ENCODE results near the gene PHLDA1. TPM values are rescaled to one million over a fixed set of nuclear protein-coding genes. Genes with fewer than 3 reads are reported as not detected.

The PHLDA1 gene
- total and polyA plus RNA-seq, 4 donors = 2.8 to 11.5 (median 5.7) TPM

DNA sequence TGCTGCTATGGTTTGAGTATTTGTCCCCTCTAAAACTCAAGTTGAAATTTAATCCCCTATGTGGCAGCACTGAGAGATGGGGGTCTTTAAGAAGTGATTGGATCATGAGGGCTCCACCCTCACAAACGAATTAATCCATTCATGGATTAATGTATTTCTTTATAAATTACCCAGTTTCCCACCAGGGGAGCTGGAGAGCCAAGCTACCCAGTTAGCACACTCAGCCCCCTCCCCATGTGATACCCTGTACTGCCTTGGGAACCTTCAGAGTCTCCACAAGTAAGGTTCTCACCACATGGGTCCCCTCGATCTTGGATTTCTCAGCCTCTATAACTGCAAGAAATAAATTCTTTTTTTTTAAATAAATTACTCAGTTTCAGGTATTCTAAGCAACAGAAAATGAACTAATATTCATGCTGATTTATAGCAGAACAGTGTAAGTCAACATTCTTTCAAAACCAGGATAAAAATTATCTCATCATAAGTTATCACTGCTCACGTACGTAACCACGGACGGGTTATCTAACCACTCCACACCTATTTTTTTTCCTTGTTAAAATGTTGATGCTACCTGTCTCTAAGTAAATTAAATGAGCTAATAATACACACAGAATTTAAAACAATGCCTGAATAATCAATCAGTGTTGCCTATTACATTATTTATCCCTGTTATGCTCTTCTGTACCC, 49.3 kb upstream of the PHLDA1 start:
- Histone ChIP-seq H3K4me3 (ENCODE audit: low read depth in 1 of 3, low read length in 3 of 3) (no peak overlapping the region), H3K27me3 (ENCODE audit: control insufficient read depth in 4 of 4, insufficient read depth in 4 of 4, low read length in 3 of 4) (no peaks in the 10 kb centered on the region), H3K36me3 (ENCODE audit: control insufficient read depth in 4 of 4, insufficient read depth in 3 of 4, low read depth in 1 of 4, low read length in 3 of 4) (peaks cover 0 to 3% (median 0%) of the 10 kb centered on the region in 4 donors), H3K9me3 (ENCODE audit: control insufficient read depth in 4 of 4, low read length in 3 of 4) (no peaks in the 10 kb centered on the region), H3K4me1 (ENCODE audit: control insufficient read depth in 4 of 4, insufficient read depth in 4 of 4, low read length in 3 of 4) (peaks cover 4 to 17% (median 8%) of the 10 kb centered on the region in 4 donors), H3K9ac (ENCODE audit: low read depth in 1 of 2, low read length in 2 of 2) (no peak overlapping the region), H3K27ac (ENCODE audit: low read depth in 1 of 2, low read length in 2 of 2) (no peak overlapping the region)
- TF ChIP-seq HNF4A (conservative IDR thresholded peaks at IDR 0.05) (no peak), SP1 (IDR thresholded peaks at IDR 0.05) (no peak), YY1 (IDR thresholded peaks at IDR 0.05) (no peak), CTCF (IDR thresholded peaks at IDR 0.05; ENCODE audit: low read depth, low read length, missing input control) (no peak), FOXA2 (IDR thresholded peaks at IDR 0.05) (no peak), HNF4G (IDR thresholded peaks at IDR 0.05) (no peak), FOXA1 (IDR thresholded peaks at IDR 0.05) (no peak), TAF1 (conservative IDR thresholded peaks at IDR 0.05) (no peak), GABPA (IDR thresholded peaks at IDR 0.05 in 1 of 2, conservative IDR thresholded peaks at IDR 0.05 in 1 of 2) (no peak)
- TF ChIP-seq, protein P1, sequence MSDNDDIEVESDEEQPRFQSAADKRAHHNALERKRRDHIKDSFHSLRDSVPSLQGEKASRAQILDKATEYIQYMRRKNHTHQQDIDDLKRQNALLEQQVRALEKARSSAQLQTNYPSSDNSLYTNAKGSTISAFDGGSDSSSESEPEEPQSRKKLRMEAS (IDR thresholded peaks at IDR 0.05) = no peak
- WGBS = 78% methylated on average over 6 of the region's 6 CpGs
- no peak for DNase-seq (ENCODE audit: low spot score)

- H3K27me3 ChIP-seq (ENCODE audit: control insufficient read depth in 4 of 4, insufficient read depth in 4 of 4, low read length in 3 of 4) = no peaks in the 10 kb centered on the region
- peaks cover 0 to 3% (median 0%) of the 10 kb centered on the region in 4 donors for H3K36me3 ChIP-seq (ENCODE audit: control insufficient read depth in 4 of 4, insufficient read depth in 3 of 4, low read depth in 1 of 4, low read length in 3 of 4)
- no peaks in the 10 kb centered on the region for H3K9me3 ChIP-seq (ENCODE audit: control insufficient read depth in 4 of 4, low read length in 3 of 4)
- H3K9ac ChIP-seq (ENCODE audit: low read depth in 1 of 2, low read length in 2 of 2) = no peak overlapping the region
- DNase-seq (ENCODE audit: low spot score) = no peak
- 93% methylated on average over 2 of the region's 2 CpGs for WGBS
- peaks cover 4 to 14% (median 6%) of the 10 kb centered on the region in 4 donors for H3K4me1 ChIP-seq (ENCODE audit: control insufficient read depth in 4 of 4, insufficient read depth in 4 of 4, low read length in 3 of 4)
- TF ChIP-seq, protein P1 (IDR thresholded peaks at IDR 0.05) = no peak
- TF ChIP-seq, protein P2, sequence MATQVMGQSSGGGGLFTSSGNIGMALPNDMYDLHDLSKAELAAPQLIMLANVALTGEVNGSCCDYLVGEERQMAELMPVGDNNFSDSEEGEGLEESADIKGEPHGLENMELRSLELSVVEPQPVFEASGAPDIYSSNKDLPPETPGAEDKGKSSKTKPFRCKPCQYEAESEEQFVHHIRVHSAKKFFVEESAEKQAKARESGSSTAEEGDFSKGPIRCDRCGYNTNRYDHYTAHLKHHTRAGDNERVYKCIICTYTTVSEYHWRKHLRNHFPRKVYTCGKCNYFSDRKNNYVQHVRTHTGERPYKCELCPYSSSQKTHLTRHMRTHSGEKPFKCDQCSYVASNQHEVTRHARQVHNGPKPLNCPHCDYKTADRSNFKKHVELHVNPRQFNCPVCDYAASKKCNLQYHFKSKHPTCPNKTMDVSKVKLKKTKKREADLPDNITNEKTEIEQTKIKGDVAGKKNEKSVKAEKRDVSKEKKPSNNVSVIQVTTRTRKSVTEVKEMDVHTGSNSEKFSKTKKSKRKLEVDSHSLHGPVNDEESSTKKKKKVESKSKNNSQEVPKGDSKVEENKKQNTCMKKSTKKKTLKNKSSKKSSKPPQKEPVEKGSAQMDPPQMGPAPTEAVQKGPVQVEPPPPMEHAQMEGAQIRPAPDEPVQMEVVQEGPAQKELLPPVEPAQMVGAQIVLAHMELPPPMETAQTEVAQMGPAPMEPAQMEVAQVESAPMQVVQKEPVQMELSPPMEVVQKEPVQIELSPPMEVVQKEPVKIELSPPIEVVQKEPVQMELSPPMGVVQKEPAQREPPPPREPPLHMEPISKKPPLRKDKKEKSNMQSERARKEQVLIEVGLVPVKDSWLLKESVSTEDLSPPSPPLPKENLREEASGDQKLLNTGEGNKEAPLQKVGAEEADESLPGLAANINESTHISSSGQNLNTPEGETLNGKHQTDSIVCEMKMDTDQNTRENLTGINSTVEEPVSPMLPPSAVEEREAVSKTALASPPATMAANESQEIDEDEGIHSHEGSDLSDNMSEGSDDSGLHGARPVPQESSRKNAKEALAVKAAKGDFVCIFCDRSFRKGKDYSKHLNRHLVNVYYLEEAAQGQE (IDR thresholded peaks at IDR 0.05) = no peak
- TF ChIP-seq NR2F2 (IDR thresholded peaks at IDR 0.05) (no peak), RXRA (IDR thresholded peaks at IDR 0.05) (no peak)
- no peak overlapping the region for H3K27ac ChIP-seq (ENCODE audit: low read depth in 1 of 2, low read length in 2 of 2)
- no peak overlapping the region for H3K4me3 ChIP-seq (ENCODE audit: low read depth in 1 of 3, low read length in 3 of 3)
These were observed 48.6 kb upstream of the PHLDA1 start for GRCh38 chr12:76080017-76080728.

Measured in liver (tissue), 9 donors.